H9 (cell line): ENCODE data around the gene ZNF69. TPM values are rescaled to one million over a fixed set of nuclear protein-coding genes. Genes with fewer than 3 reads are reported as not detected.

Experiments used
- DNase-seq: peaks from one replicate; pipeline ENCODE4 v3.0.0-alpha.2; 2017
- H2AFZ ChIP-seq: one replicate; pipeline ENCODE4 v1.6.1; 2013; ENCODE audit warnings: mild to moderate bottlenecking, low read length, control low read depth, moderate library complexity
- H2AK5ac ChIP-seq: 2 replicates; pipeline ENCODE4 v1.6.1; 2013; ENCODE audit warnings: low read length, control low read depth, mixed read lengths; ENCODE audit not compliant: insufficient read length
- H2BK120ac ChIP-seq: one replicate; pipeline ENCODE4 v1.6.1; 2013; ENCODE audit warnings: low read depth, mild to moderate bottlenecking, low read length, control low read depth, inconsistent platforms; ENCODE audit not compliant: poor library complexity, severe bottlenecking
- H2BK12ac ChIP-seq: 2 replicates; pipeline ENCODE4 v1.6.1; 2013; ENCODE audit warnings: low read length, control low read depth, mixed read lengths, low read depth; ENCODE audit not compliant: insufficient read length
- H2BK15ac ChIP-seq: 2 replicates; pipeline ENCODE4 v1.6.1; 2013; ENCODE audit warnings: low read depth, low read length, control low read depth
- H2BK20ac ChIP-seq: one replicate; pipeline ENCODE4 v1.6.1; 2013; ENCODE audit warnings: low read depth, mild to moderate bottlenecking, low read length, control low read depth, inconsistent platforms; ENCODE audit not compliant: poor library complexity, severe bottlenecking
- H2BK5ac ChIP-seq: 2 replicates; pipeline ENCODE4 v1.6.1; 2013; ENCODE audit warnings: low read length, control low read depth, mixed read lengths; ENCODE audit not compliant: insufficient read length
- H3K14ac ChIP-seq: 2 replicates; pipeline ENCODE4 v1.6.1; 2013; ENCODE audit warnings: low read length, control low read depth; ENCODE audit not compliant: insufficient read depth
- H3K18ac ChIP-seq: 2 replicates; pipeline ENCODE4 v1.6.1; 2013; ENCODE audit warnings: low read depth, mild to moderate bottlenecking, mixed read lengths, low read length, control low read depth; ENCODE audit not compliant: insufficient read length
- H3K23ac ChIP-seq: 2 replicates; pipeline ENCODE4 v1.6.1; 2013; ENCODE audit warnings: low read length, control low read depth, mixed read lengths, low read depth; ENCODE audit not compliant: insufficient read length
- H3K23me2 ChIP-seq: 2 replicates; pipeline ENCODE4 v1.6.1; 2013; ENCODE audit warnings: low read depth, mild to moderate bottlenecking, mixed read lengths, low read length, control low read depth; ENCODE audit not compliant: insufficient read length, poor library complexity, severe bottlenecking
- H3K27ac ChIP-seq: 2 replicates; pipeline ENCODE4 v1.5.1; 2013; ENCODE audit warnings: low read length, control low read depth, mixed read lengths, low read depth; ENCODE audit not compliant: insufficient read length
- H3K27me3 ChIP-seq: 2 replicates; pipeline ENCODE4 v1.6.1; 2013; ENCODE audit warnings: low read length, control low read depth, inconsistent platforms; ENCODE audit not compliant: insufficient read depth
- H3K4ac ChIP-seq: 2 replicates; pipeline ENCODE4 v1.6.1; 2013; ENCODE audit warnings: low read depth, mild to moderate bottlenecking, control low read depth, inconsistent platforms, low read length, moderate library complexity
- H3K4me1 ChIP-seq: 2 replicates; pipeline ENCODE4 v1.6.1; 2013; ENCODE audit warnings: low read length, control low read depth, inconsistent platforms; ENCODE audit not compliant: insufficient read depth
- H3K4me2 ChIP-seq: 2 replicates; pipeline ENCODE4 v1.6.1; 2013; ENCODE audit warnings: low read length, control low read depth, mixed read lengths; ENCODE audit not compliant: insufficient read length, insufficient read depth
- H3K56ac ChIP-seq: 2 replicates; pipeline ENCODE4 v1.6.1; 2013; ENCODE audit warnings: low read depth, mild to moderate bottlenecking, mixed read lengths, low read length, control low read depth; ENCODE audit not compliant: insufficient read length
- H3K79me1 ChIP-seq: 2 replicates; pipeline ENCODE4 v1.6.1; 2013; ENCODE audit warnings: low read depth, mild to moderate bottlenecking, moderate library complexity, low read length, control low read depth, inconsistent platforms; ENCODE audit not compliant: insufficient read depth, poor library complexity, severe bottlenecking
- H3K79me2 ChIP-seq: 2 replicates; pipeline ENCODE4 v1.6.1; 2013; ENCODE audit warnings: low read length, control low read depth, inconsistent platforms; ENCODE audit not compliant: insufficient read depth
- H3K9ac ChIP-seq: 2 replicates; pipeline ENCODE4 v1.6.1; 2013; ENCODE audit warnings: low read length, control low read depth, mixed read lengths; ENCODE audit not compliant: insufficient read length; ENCODE audit errors: extremely low read depth
- H3K9me3 ChIP-seq: one replicate; pipeline ENCODE4 v1.6.1; 2013; ENCODE audit warnings: low read depth, low read length, inconsistent platforms; ENCODE audit not compliant: control insufficient read depth
- H3T11ph ChIP-seq: one replicate; pipeline ENCODE4 v1.6.1; 2013; ENCODE audit warnings: mild to moderate bottlenecking, low read length, control low read depth, inconsistent platforms
- H4K20me1 ChIP-seq: one replicate; pipeline ENCODE4 v1.6.1; 2013; ENCODE audit not compliant: control insufficient read depth, insufficient read length, insufficient read depth
- H4K5ac ChIP-seq: 2 replicates; pipeline ENCODE4 v1.6.1; 2013; ENCODE audit warnings: low read depth, mild to moderate bottlenecking, mixed read lengths, low read length, control low read depth; ENCODE audit not compliant: insufficient read length
- H4K8ac ChIP-seq: replicated peaks from 2 replicates; pipeline ENCODE4 v1.6.1; 2013; ENCODE audit warnings: low read length, control low read depth, mixed read lengths, low read depth; ENCODE audit not compliant: insufficient read length
- H4K91ac ChIP-seq: 2 replicates; pipeline ENCODE4 v1.6.1; 2013; ENCODE audit warnings: low read depth, mild to moderate bottlenecking, moderate library complexity, mixed read lengths, low read length, control low read depth; ENCODE audit not compliant: insufficient read length
- H3K27ac Mint-ChIP-seq, 3 experiments: 2 replicates in 2 of 3; 3 replicates in 1 of 3; pipeline ENCODE4 v1.8.0; 2020 to 2021; ENCODE audit warnings: mixed read lengths in 3 of 3, mild to moderate bottlenecking in 1 of 3, moderate library complexity in 1 of 3
- H3K27me3 Mint-ChIP-seq: 2 replicates; pipeline ENCODE4 v1.8.0; 2021; ENCODE audit warnings: low read depth, mild to moderate bottlenecking, moderate library complexity, mixed read lengths
- H3K36me3 Mint-ChIP-seq, 3 experiments: 2 replicates in 2 of 3; 3 replicates in 1 of 3; pipeline ENCODE4 v1.8.0; 2020 to 2021; ENCODE audit warnings: low read depth in 3 of 3, mixed read lengths in 3 of 3; ENCODE audit not compliant: insufficient read depth in 1 of 3
- H3K4me1 Mint-ChIP-seq, 2 experiments: 2 replicates each; pipeline ENCODE4 v1.8.0; 2020; ENCODE audit warnings: mixed read lengths in 2 of 2
- H3K4me3 Mint-ChIP-seq, 2 experiments: 2 replicates in 1 of 2; 3 replicates in 1 of 2; pipeline ENCODE4 v1.8.0; 2020 to 2021; ENCODE audit warnings: mild to moderate bottlenecking in 2 of 2, mixed read lengths in 2 of 2, moderate library complexity in 1 of 2
- H3K9me3 Mint-ChIP-seq, 2 experiments: 2 replicates in 1 of 2; 3 replicates in 1 of 2; pipeline ENCODE4 v1.8.0; 2020; ENCODE audit warnings: mild to moderate bottlenecking in 2 of 2, mixed read lengths in 2 of 2, moderate library complexity in 1 of 2
- WGBS: extraction: QIAGEN DNeasy Blood & Tissue Kit; methylation state at CpG from one replicate; pipeline ENCODE4 v1.1.7; 2013; ENCODE audit warnings: missing lambda C conversion rate, low lambda C conversion rate, mixed read lengths; ENCODE audit not compliant: insufficient read length; ENCODE audit errors: extremely low coverage; 5-methylcytosine and 5-hydroxymethylcytosine counted together
- total RNA-seq: library from RNA; stranded (reverse); gene quantifications from 2 replicates; pipeline ENCODE4 v1.2.1, GENCODE V29; 2021
- TF ChIP-seq, protein P1 (sequence below): fragments of 200-600 bp; sonication (generic); conservative IDR thresholded peaks from 3 replicates; pipeline ENCODE4 v1.8.0; 2021; ENCODE audit warnings: antibody characterized with exemption, mild to moderate bottlenecking

ZNF69 gene
- total RNA-seq, 1 experiment from 2014 or later = 27.3 TPM

DNA sequence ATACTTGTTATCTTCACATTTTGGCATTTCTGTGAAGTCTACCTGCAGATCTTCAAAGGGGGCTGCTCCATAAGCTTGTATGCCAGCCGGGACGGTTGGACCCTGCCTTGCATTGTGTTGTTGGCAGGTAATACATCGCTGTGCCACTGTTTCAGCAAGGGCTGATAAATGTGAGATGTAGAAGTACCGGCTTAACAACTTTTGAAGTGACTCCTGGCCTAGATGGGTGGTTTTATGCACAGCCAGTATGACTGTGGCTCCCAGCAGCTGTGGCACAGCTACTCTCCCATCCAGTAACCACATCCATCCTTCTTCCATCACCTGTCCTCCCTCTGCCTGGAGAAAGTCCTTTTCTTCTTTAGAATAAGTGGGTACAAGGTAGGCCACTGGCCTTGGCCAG lies 57.1 kb downstream of the ZNF69 start:
- Histone ChIP-seq H3K18ac (no peak overlapping the region), H3K23ac (no peak overlapping the region), H2BK5ac (no peak overlapping the region), H2AFZ (no peak overlapping the region), H2BK12ac (no peak overlapping the region), H4K20me1 (no peaks in the 10 kb centered on the region), H3K27me3 (no peaks in the 10 kb centered on the region), H3K23me2 (no peaks in the 10 kb centered on the region), H3K79me1 (no peaks in the 10 kb centered on the region), H2BK20ac (no peak overlapping the region), H4K91ac (no peak overlapping the region), H3K79me2 (no peaks in the 10 kb centered on the region), H3K56ac (no peak overlapping the region), H3K14ac (no peak overlapping the region), H3K4me2 (no peak overlapping the region), H3K4me1 (no peaks in the 10 kb centered on the region), H3K9ac (no peak overlapping the region), H3K4ac (no peak overlapping the region), H2AK5ac (no peak overlapping the region), H2BK15ac (no peak overlapping the region), H4K8ac (no peak overlapping the region), H3K27ac (no peak overlapping the region), H3K9me3 (peaks cover 80% of the 10 kb centered on the region), H4K5ac (no peak overlapping the region), H2BK120ac (no peak overlapping the region), H3T11ph (no peak overlapping the region)
- H3K9me3 Mint-ChIP-seq = peaks cover 96 to 97% of the 10 kb centered on the region in 2 experiments
- TF ChIP-seq, protein P1, sequence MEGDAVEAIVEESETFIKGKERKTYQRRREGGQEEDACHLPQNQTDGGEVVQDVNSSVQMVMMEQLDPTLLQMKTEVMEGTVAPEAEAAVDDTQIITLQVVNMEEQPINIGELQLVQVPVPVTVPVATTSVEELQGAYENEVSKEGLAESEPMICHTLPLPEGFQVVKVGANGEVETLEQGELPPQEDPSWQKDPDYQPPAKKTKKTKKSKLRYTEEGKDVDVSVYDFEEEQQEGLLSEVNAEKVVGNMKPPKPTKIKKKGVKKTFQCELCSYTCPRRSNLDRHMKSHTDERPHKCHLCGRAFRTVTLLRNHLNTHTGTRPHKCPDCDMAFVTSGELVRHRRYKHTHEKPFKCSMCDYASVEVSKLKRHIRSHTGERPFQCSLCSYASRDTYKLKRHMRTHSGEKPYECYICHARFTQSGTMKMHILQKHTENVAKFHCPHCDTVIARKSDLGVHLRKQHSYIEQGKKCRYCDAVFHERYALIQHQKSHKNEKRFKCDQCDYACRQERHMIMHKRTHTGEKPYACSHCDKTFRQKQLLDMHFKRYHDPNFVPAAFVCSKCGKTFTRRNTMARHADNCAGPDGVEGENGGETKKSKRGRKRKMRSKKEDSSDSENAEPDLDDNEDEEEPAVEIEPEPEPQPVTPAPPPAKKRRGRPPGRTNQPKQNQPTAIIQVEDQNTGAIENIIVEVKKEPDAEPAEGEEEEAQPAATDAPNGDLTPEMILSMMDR = no peak
- H3K4me3 Mint-ChIP-seq = no peak overlapping the region
- no CpG with 5 or more reads among the region's 4 CpGs for WGBS
- H3K36me3 Mint-ChIP-seq = peaks cover 88 to 96% (median 94%) of the 10 kb centered on the region in 3 experiments
- no peak for DNase-seq
- H3K27me3 Mint-ChIP-seq = peaks cover 1% of the 10 kb centered on the region
- no peaks in the 10 kb centered on the region for H3K4me1 Mint-ChIP-seq
- H3K27ac Mint-ChIP-seq = no peak overlapping the region
